ENCODE measurements around the gene RNF223. TPM values are rescaled to one million over a fixed set of nuclear protein-coding genes. Genes with fewer than 3 reads are reported as not detected.

The RNF223 gene
- total and polyA plus RNA-seq, 2 of the 8 experiments (the other 6 are each of a cell fraction or from before 2014, with no cell fraction given) = not detected

DNA sequence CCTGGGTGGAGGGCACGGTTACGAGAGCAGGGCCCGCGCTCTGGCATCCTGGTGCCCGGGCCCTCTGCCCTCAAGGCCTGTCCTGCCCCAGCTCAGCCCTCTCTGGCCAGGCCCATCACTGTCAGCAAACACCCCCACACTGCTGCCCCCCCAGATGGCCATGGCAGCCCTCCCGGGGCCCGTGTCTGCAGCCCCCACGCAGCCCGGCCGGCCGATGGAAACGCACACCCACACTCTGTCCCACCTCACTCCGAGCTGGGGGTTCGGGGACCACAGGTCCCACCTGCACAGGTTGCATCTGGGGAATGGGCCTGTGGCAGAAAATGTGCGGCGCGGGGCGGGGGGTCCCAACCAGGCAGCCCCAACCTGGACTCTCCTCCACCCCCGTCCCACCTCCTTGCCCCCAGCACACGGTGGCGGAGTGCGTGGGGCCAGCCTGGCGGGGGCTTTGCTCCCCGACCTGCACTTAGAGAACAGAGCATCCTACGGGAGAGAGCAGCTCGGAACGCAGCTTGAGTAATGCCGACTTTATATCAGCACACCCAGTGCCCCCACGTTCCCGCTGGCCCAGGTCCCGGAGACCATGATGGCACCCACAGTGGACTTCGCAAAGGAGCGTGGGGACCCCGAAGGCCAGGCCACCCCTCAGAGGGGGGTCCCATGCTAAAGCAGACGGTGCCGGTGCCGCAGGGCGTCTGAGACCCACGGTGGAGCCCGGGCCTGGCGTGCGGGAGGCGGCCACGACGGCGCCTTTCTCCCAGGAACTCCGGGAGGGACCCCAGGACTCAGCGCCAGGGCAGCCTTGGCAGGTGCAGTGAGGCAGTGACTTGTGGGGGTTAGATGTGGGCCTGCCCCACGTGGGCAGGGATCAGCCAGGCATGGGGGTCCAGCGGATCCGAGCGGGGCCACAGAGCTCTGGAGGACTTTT, 7.5 kb upstream of the RNF223 start:
- Histone ChIP-seq H3K27me3 (replicated peaks in 1 of 4; ENCODE audit: control insufficient read depth in 3 of 4, extremely low read depth in 1 of 4, insufficient read depth in 3 of 4, low read length in 3 of 4) (peaks cover 0 to 5% (median 2%) of the 10 kb centered on the region in 4 experiments; a peak in 3 of 7 replicates), H3K79me1 (ENCODE audit: low read depth, low read length) (no peaks in the 10 kb centered on the region), H4K8ac (ENCODE audit: extremely low read depth, insufficient read depth, low read length) (no peak overlapping the region), H2AK5ac (ENCODE audit: low read depth, low read length) (no peak overlapping the region), H2BK15ac (ENCODE audit: low read length) (no peak overlapping the region), H2BK20ac (ENCODE audit: low read length) (no peak overlapping the region), H3K9me3 (ENCODE audit: insufficient read depth in 2 of 2, low read depth in 1 of 2, low read length in 1 of 2) (no peaks in the 10 kb centered on the region), H3K4me3 (ENCODE audit: extremely low read depth in 1 of 4, insufficient read depth in 2 of 4, low read depth in 3 of 4, low read length in 4 of 4) (no peak overlapping the region), H2BK120ac (replicated peaks; ENCODE audit: low read depth, low read length) (no peak overlapping the region), H3K4ac (replicated peaks; ENCODE audit: insufficient read length, low read depth, low read length) (no peak overlapping the region), H3K18ac (ENCODE audit: extremely low read depth, low read length) (no peak overlapping the region), H2AFZ (ENCODE audit: low read length) (no peak overlapping the region), H3K9ac (replicated peaks in 1 of 4; ENCODE audit: extremely low read depth in 1 of 4, low read depth in 3 of 4, low read length in 3 of 4) (no peak overlapping the region), H3K23me2 (ENCODE audit: low read depth, low read length) (peaks cover 8% of the 10 kb centered on the region; the same call in 1 of the 2 replicates), H4K20me1 (replicated peaks in 1 of 2; ENCODE audit: control insufficient read depth in 1 of 2, insufficient read depth in 2 of 2, low read length in 2 of 2) (peaks cover 0 to 2% of the 10 kb centered on the region in 2 experiments), H3K79me2 (ENCODE audit: control insufficient read depth in 1 of 2, insufficient read depth in 2 of 2, low read length in 2 of 2) (no peaks in the 10 kb centered on the region), H3K14ac (ENCODE audit: insufficient read length) (no peak overlapping the region), H3K4me1 (replicated peaks in 1 of 4; ENCODE audit: control insufficient read depth in 3 of 4, insufficient read depth in 4 of 4, low read length in 3 of 4) (peaks cover 0 to 8% (median 6%) of the 10 kb centered on the region in 4 experiments; a peak in 5 of 7 replicates), H4K91ac (replicated peaks; ENCODE audit: insufficient read length, low read length) (no peak overlapping the region), H2BK12ac (ENCODE audit: low read depth, low read length) (no peak overlapping the region), H3K36me3 (ENCODE audit: control insufficient read depth in 2 of 4, insufficient read depth in 4 of 4, low read length in 3 of 4) (no peaks in the 10 kb centered on the region), H3K23ac (ENCODE audit: insufficient read length) (no peak overlapping the region), H3K4me2 (ENCODE audit: insufficient read depth in 1 of 2, low read depth in 2 of 2, low read length in 2 of 2) (no peak overlapping the region), H3K27ac (ENCODE audit: low read depth, low read length) (no peak overlapping the region), H4K5ac (ENCODE audit: insufficient read length, low read depth, low read length) (no peak overlapping the region), H3K56ac (replicated peaks; ENCODE audit: insufficient read length, low read depth, low read length) (no peak overlapping the region), H2BK5ac (ENCODE audit: low read depth, low read length) (no peak overlapping the region)
- WGBS, 2 experiments (ENCODE audit: extremely low coverage in 1 of 2, insufficient coverage in 1 of 2, insufficient read length in 1 of 2, insufficient replicate concordance in 2 of 2, low coverage in 1 of 2, low lambda C conversion rate in 2 of 2, missing lambda C conversion rate in 1 of 2) = 92% methylated on average over 42 of the region's 52 CpGs; no CpG with 5 or more reads in 1 of the 2 experiments
- POLR2A ChIA-PET (ENCODE audit: partially characterized antibody) = interaction anchor here (0.7 to 1.4 kb wide), 5 partner anchors 49 to 169 kb away, joined by 3 to 4 read pairs (median 3); no protein-coding TSS in a partner anchor
- CTCF ChIA-PET (ENCODE audit: partially characterized antibody) = interaction anchor here (0.6 to 1.4 kb wide), 3 partner anchors 97 to 210 kb away, joined by 3 to 4 read pairs (median 3); no protein-coding TSS in a partner anchor
- peak in 1 of 2 experiments; percentile 46 for DNase-seq (ENCODE audit: low read depth in 1 of 2, low spot score in 2 of 2)
- FAIRE-seq = no peak
- TF ChIP-seq SP4 (IDR thresholded peaks at IDR 0.05; ENCODE audit: low read length) = no peak
- TF ChIP-seq SUZ12 (IDR thresholded peaks at IDR 0.05; ENCODE audit: low read length) = no peak
- TF ChIP-seq GABPA (IDR thresholded peaks at IDR 0.05; ENCODE audit: borderline replicate concordance, insufficient read depth, low read length) = no peak
- TF ChIP-seq RXRA (IDR thresholded peaks at IDR 0.05; ENCODE audit: insufficient read depth, low read depth, low read length) = no peak
- TF ChIP-seq MAFK (IDR thresholded peaks at IDR 0.05; ENCODE audit: low read depth, low read length) = no peak
- no peak for TF ChIP-seq SAP30 (IDR thresholded peaks at IDR 0.05; ENCODE audit: insufficient read depth, insufficient replicate concordance, low read length)
- no peak for TF ChIP-seq SP2 (IDR thresholded peaks at IDR 0.05; ENCODE audit: low read length)
- TF ChIP-seq EP300 (IDR thresholded peaks at IDR 0.05; ENCODE audit: borderline replicate concordance in 1 of 2, low read depth in 2 of 2, low read length in 2 of 2) = no peak
- TF ChIP-seq CBX5 (IDR thresholded peaks at IDR 0.05; ENCODE audit: low read depth, low read length) = no peak
- TF ChIP-seq, protein P1, sequence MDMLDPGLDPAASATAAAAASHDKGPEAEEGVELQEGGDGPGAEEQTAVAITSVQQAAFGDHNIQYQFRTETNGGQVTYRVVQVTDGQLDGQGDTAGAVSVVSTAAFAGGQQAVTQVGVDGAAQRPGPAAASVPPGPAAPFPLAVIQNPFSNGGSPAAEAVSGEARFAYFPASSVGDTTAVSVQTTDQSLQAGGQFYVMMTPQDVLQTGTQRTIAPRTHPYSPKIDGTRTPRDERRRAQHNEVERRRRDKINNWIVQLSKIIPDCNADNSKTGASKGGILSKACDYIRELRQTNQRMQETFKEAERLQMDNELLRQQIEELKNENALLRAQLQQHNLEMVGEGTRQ (IDR thresholded peaks at IDR 0.05; ENCODE audit: low read length) = no peak

Data from H1 (cell line).